Breast epithelium (tissue), 4 donors: ENCODE data around the gene NLK. TPM values are rescaled to one million over a fixed set of nuclear protein-coding genes. Genes with fewer than 3 reads are reported as not detected.

Source experiments
- DNase-seq, 2 donors: peaks; one replicate each; pipeline ENCODE4 v3.0.0-alpha.2; 2019; ENCODE audit warnings: low spot score in 2 of 2
- H3K27ac ChIP-seq, 2 donors: fragments of 200-600 bp; sonication (generic) in 1 of 2; one replicate each; pipeline ENCODE4 v1.5.1; 2016 to 2019; ENCODE audit warnings: mild to moderate bottlenecking in 1 of 2
- H3K27me3 ChIP-seq, 2 donors: fragments of 200-600 bp; sonication (generic) in 1 of 2; one replicate each; pipeline versions ENCODE4 v1.5.1 to v1.6.0; 2017 to 2019; ENCODE audit warnings: control low read depth in 1 of 2, mild to moderate bottlenecking in 1 of 2
- H3K36me3 ChIP-seq: fragments of 200-600 bp; one replicate; pipeline ENCODE4 v1.5.1; 2019
- H3K4me1 ChIP-seq, 2 donors: fragments of 200-600 bp; sonication (generic); one replicate each; pipeline ENCODE4 v1.5.1; 2016 to 2019; ENCODE audit warnings: control low read depth in 1 of 2
- H3K4me3 ChIP-seq, 3 donors: fragments of 200-600 bp; sonication (generic); 1 replicate in 2 of 3; 2 replicates in 1 of 3; pipeline ENCODE4 v1.5.1; 2016 to 2019; ENCODE audit warnings: mild to moderate bottlenecking in 3 of 3, moderate library complexity in 2 of 3
- H3K9me3 ChIP-seq, 2 donors: fragments of 200-600 bp; sonication (generic) in 1 of 2; one replicate each; pipeline ENCODE4 v1.5.1; 2016 to 2019; ENCODE audit warnings: control low read depth in 1 of 2
- CTCF ChIP-seq, 3 donors: fragments of 450-650 bp; IDR thresholded peaks; one replicate each; pipeline ENCODE4 v1.5.1; 2016 to 2017; ENCODE audit warnings: antibody characterized with exemption in 3 of 3, mild to moderate bottlenecking in 3 of 3, moderate library complexity in 3 of 3
- POLR2A ChIP-seq: fragments of 450-650 bp; IDR thresholded peaks from one replicate; pipeline ENCODE4 v1.6.1; 2016; ENCODE audit warnings: antibody characterized with exemption, mild to moderate bottlenecking, moderate library complexity
- POLR2AphosphoS5 ChIP-seq, 3 donors: sonication (generic); formaldehyde crosslinking; IDR thresholded peaks; one replicate each; pipeline ENCODE4 v1.6.1; 2017; ENCODE audit warnings: antibody characterized with exemption in 3 of 3
- intact Hi-C: fragments of 100-400 bp; cut with DNase I; formaldehyde crosslinking; loops from one replicate; pipeline ENCODE4 v1.15.1; 2023; ENCODE audit warnings: low total_unique reads
- total RNA-seq, 3 donors: library from RNA; depleted of rRNA; stranded (reverse); fragments of >200 nt; gene quantifications; one replicate each; pipeline ENCODE4 v1.1.0, GENCODE V29; 2016

NLK gene
- 10 to 100 TPM; 19.8 to 35.1 (median 27.5) TPM for total RNA-seq

- Histone ChIP-seq H3K27me3 (no peaks in the 10 kb centered on the region), H3K36me3 (no peaks in the 10 kb centered on the region), H3K9me3 (no peaks in the 10 kb centered on the region), H3K27ac (peak within 1 kb of the TSS; percentile 90 to 91), H3K4me1 (peaks cover 0 to 15% of the 10 kb centered on the region in 2 donors), H3K4me3 (peak within 1 kb of the TSS; percentile 86 to 97 (median 95))
- DNase-seq: no peak
- TF ChIP-seq CTCF (IDR thresholded peaks at IDR 0.05) (no peak), POLR2A (no peak), POLR2AphosphoS5 (IDR thresholded peaks at IDR 0.05) (no peak)
- intact Hi-C loops: no loop called here
Measured at GRCh38 chr17:28042657-28042720, at the start of gene NLK. Gene NLK (plus strand): TSS chr17:28042677. CDS start chr17:28042874, 197 bp downstream.

- H3K27me3 ChIP-seq: no peaks in the 10 kb centered on the region
- H3K27ac ChIP-seq: no peak overlapping the region
- H3K9me3 ChIP-seq: no peaks in the 10 kb centered on the region
- intact Hi-C loops: no loop called here
- no peak overlapping the region for H3K4me3 ChIP-seq
- H3K36me3 ChIP-seq: no peaks in the 10 kb centered on the region
- TF ChIP-seq POLR2AphosphoS5 (IDR thresholded peaks at IDR 0.05) (no peak), POLR2A (no peak), CTCF (IDR thresholded peaks at IDR 0.05) (no peak)
- no peak for DNase-seq
- H3K4me1 ChIP-seq: no peaks in the 10 kb centered on the region
Measured at GRCh38 chr17:27993161-27993695, 49.2 kb upstream of the NLK start.

GRCh38 chr17:27993723-27994310 is 48.7 kb upstream of the NLK start:
- H3K4me3 ChIP-seq: no peak overlapping the region
- no peaks in the 10 kb centered on the region for H3K36me3 ChIP-seq
- no peak for DNase-seq
- H3K27me3 ChIP-seq: no peaks in the 10 kb centered on the region
- no peaks in the 10 kb centered on the region for H3K9me3 ChIP-seq
- intact Hi-C loops: no loop called here
- no peaks in the 10 kb centered on the region for H3K4me1 ChIP-seq
- no peak for TF ChIP-seq POLR2AphosphoS5 (IDR thresholded peaks at IDR 0.05)
- TF ChIP-seq CTCF (IDR thresholded peaks at IDR 0.05): no peak
- TF ChIP-seq POLR2A: no peak
- no peak overlapping the region for H3K27ac ChIP-seq

- intact Hi-C loops: no loop called here
- Histone ChIP-seq H3K4me1 (no peaks in the 10 kb centered on the region), H3K27ac (no peak overlapping the region), H3K27me3 (no peaks in the 10 kb centered on the region), H3K36me3 (no peaks in the 10 kb centered on the region), H3K9me3 (no peaks in the 10 kb centered on the region), H3K4me3 (no peak overlapping the region)
- DNase-seq: no peak
- TF ChIP-seq POLR2AphosphoS5 (IDR thresholded peaks at IDR 0.05) (no peak), POLR2A (no peak), CTCF (IDR thresholded peaks at IDR 0.05) (no peak)
Measured at GRCh38 chr17:27994586-27994985, 47.9 kb upstream of the NLK start.

- intact Hi-C loops: no loop called here
- TF ChIP-seq POLR2AphosphoS5 (IDR thresholded peaks at IDR 0.05) (no peak), POLR2A (no peak), CTCF (IDR thresholded peaks at IDR 0.05) (no peak)
Measured at GRCh38 chr17:27995554-27995953, 46.9 kb upstream of the NLK start.

More at GRCh38 chr17:27995554-27995953, 46.9 kb upstream of the NLK start:
- DNase-seq: no peak
- Histone ChIP-seq H3K4me3 (no peak overlapping the region), H3K9me3 (no peaks in the 10 kb centered on the region), H3K36me3 (no peaks in the 10 kb centered on the region), H3K27me3 (no peaks in the 10 kb centered on the region), H3K4me1 (no peaks in the 10 kb centered on the region), H3K27ac (no peak overlapping the region)
